A549 (cell line): Measurements from ENCODE around the gene ASZ1.
"Not testable (repeated sequence)": the region's sequence is repeated elsewhere in the genome, so short reads cannot be mapped to it uniquely, and the experiment has no call there.

Experiments used
- MAFK ChIP-seq: fragments of 450-650 bp; IDR thresholded peaks from 2 replicates; pipeline ENCODE4 v1.6.1; 2014; ENCODE audit not compliant: partially characterized antibody
- RNF2 ChIP-seq: fragments of 200-600 bp; sonication (generic); IDR thresholded peaks from 2 replicates; pipeline ENCODE4 v1.6.1; 2016; ENCODE audit warnings: low read depth, mild to moderate bottlenecking, antibody characterized with exemption, moderate library complexity, borderline replicate concordance
- TF ChIP-seq, protein P1 (sequence below): fragments of >200 bp; sonication (Bioruptor Twin); formaldehyde crosslinking; IDR thresholded peaks from 3 replicates; pipeline ENCODE4 v1.5.1; 2016

DNA sequence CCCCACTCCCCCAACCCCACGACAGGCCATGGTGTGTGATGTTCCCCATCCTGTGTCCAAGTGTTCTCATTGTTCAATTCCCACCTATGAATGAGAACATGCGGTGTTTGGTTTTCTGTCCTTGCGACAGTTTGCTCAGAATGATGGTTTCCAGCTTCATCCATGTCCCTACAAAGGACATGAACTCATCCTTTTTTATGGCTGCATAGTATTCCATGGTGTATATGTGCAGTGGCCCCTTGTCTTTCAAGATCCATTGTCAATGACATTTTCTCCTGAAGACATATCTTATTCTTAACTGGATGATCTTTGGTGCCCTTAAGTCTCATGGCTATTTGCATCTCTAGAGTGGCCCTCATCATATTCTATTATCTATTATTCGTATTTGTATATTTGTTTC lies 33.5 kb upstream of the ASZ1 start:
- TF ChIP-seq, protein P1, sequence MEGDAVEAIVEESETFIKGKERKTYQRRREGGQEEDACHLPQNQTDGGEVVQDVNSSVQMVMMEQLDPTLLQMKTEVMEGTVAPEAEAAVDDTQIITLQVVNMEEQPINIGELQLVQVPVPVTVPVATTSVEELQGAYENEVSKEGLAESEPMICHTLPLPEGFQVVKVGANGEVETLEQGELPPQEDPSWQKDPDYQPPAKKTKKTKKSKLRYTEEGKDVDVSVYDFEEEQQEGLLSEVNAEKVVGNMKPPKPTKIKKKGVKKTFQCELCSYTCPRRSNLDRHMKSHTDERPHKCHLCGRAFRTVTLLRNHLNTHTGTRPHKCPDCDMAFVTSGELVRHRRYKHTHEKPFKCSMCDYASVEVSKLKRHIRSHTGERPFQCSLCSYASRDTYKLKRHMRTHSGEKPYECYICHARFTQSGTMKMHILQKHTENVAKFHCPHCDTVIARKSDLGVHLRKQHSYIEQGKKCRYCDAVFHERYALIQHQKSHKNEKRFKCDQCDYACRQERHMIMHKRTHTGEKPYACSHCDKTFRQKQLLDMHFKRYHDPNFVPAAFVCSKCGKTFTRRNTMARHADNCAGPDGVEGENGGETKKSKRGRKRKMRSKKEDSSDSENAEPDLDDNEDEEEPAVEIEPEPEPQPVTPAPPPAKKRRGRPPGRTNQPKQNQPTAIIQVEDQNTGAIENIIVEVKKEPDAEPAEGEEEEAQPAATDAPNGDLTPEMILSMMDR: not testable (repeated sequence)
- not testable (repeated sequence) for TF ChIP-seq RNF2, MAFK
